ENCODE data around the gene ILF3.
A peak's percentile ranks its signal among the peaks of the same experiment; 100 is the strongest.

The ILF3 gene

DNA sequence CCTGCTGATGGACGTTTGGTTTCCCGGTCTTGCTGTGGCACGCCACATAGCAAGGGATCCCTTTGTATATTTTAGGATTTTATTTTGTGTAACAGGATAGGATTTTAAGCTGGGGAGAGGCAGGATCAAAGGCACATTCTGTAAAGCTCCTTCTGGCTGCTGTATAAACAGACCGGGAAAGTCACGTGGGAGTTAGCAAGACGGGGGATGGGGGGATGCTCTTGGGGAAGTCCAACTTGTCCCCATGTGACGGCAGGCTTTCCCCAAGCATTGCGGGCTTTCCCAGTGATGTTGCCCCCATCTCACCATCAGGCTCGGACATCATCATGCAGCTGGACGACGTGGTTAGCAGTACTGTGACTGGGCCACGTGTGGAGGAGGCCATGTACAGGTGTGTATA lies 52.8 kb downstream of the ILF3 start:
- DNase-seq = no peak

DNA sequence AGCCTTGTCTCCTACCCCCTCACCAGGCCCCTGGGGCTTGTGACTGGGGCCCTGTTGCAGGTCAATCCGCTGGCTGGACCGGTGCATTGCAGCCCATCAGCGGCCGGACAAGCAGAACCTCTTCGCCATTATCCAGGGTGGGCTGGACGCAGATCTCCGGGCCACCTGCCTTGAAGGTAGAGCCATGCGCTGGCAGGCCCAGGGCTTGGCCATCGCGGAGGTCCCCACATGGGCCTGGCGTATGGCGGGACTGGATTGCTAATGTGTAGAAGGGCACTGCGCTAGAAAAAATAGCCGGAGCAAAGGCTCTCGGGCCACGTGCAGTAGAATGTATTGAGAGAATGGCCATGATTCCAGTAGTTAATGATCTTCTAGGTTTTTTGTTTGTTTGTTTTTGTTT lies 53.3 kb downstream of the ILF3 start:
- no peak for DNase-seq

- DNase-seq = no peak
Observed at GRCh38 chr19:10708291-10708690, 54.1 kb downstream of the ILF3 start.

- DNase-seq = no peak
Observed at GRCh38 chr19:10712045-10712444, 57.9 kb downstream of the ILF3 start.

GRCh38 chr19:10712754-10713153 lies 58.6 kb downstream of the ILF3 start:
- no peak for DNase-seq

DNA sequence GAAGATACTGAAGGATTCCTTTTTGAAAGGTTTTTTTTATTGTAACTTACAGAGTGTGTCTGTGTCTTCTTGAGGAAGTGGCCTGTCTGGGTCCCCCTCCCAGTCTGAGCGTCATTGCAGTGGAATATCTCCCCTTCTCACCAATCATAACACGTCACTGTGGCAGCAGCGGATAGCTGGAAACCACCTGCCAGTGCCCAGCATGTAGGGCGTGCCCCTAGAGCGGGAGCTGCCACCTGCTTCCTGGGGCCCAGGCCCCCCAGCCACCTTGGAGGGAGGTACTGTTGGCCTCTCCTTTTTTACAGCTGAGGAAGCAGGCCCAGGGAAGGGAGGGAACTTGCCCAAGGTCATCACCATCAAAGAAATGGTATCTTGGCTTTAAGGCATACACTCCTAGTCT lies 59.2 kb downstream of the ILF3 start:
- DNase-seq = no peak

GRCh38 chr19:10717054-10717355 lies 62.9 kb downstream of the ILF3 start:
- DNase-seq = no peak

GRCh38 chr19:10717356-10718204 lies 63.4 kb downstream of the ILF3 start, which contains the start of gene DNM2:
Gene DNM2, plus strand, starts transcription at chr19:10718079. Its CDS starts 164 bp downstream, at chr19:10718243.
- DNase-seq = peak; percentile 99

- peak; percentile 65 for DNase-seq
Observed at GRCh38 chr19:10718205-10719196, 64.4 kb downstream of the ILF3 start.

GRCh38 chr19:10719466-10719961 lies 65.4 kb downstream of the ILF3 start:
- DNase-seq = peak; percentile 24

DNA sequence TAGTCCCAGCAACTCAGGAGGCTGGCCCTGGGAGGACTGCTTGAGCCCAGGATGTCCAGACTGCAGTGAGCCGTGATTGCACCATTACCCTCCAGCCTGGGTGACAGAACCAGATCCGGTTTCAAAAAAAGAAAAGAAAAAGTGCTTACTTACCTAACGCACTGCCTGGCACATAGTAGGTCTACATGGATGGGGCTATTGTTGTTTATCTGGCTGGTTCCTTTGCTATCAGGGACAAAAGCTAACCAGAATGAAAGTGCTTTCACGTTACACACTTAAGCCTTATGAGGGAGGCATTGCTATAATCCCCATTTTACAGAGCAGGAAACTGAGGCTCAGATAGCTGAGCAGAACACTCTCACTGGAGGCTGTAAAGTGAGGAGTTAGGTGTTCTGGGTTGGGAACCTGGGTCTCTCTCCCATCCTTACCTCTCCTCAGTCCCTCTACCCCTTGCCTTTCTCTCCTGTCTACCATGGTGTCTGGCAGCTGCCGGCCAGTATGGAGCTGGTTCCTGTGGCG lies 66.5 kb downstream of the ILF3 start:
- no peak for DNase-seq

DNA sequence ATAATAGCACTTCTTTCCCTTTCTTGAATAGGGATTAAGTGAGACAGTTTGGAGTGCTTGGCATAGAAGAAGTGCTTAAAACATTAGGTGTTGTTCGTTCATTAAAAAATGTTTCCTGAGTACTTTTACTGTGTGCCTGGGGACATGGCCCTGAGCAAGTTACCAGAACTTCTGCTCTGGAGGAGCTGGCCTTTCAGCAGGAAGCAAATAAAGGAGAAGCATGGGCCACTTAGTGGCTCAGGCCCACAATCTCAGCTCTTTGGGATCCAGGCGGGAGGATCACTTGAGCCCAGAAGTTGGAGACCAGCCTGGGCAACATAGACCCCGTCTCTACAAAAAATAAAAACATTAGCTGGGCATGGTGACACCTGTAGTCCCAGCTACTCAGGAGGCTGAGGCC lies 69.4 kb downstream of the ILF3 start:
- no peak for DNase-seq

- no peak for DNase-seq
Observed at GRCh38 chr19:10724573-10725071, 70.5 kb downstream of the ILF3 start.

DNA sequence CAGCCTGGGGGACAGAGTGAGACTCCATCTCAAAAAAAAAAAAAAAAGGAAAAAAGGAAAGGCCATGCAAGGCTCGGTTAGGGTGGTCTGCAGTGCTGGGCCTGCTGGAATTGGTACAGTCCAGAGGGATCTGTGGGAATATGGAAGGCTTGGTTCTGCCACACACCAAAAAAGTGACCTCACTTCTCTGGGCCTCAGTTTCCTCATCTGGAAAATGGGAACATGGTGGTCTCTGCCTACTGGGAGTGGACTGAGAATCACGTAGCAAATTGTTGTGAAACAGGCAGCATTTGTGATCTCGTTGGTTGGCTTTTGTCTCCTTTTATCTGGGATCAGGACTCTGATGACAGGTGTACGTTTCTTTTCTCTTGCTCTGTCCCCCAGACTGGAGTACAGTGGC lies 71.3 kb downstream of the ILF3 start:
- no peak for DNase-seq

DNA sequence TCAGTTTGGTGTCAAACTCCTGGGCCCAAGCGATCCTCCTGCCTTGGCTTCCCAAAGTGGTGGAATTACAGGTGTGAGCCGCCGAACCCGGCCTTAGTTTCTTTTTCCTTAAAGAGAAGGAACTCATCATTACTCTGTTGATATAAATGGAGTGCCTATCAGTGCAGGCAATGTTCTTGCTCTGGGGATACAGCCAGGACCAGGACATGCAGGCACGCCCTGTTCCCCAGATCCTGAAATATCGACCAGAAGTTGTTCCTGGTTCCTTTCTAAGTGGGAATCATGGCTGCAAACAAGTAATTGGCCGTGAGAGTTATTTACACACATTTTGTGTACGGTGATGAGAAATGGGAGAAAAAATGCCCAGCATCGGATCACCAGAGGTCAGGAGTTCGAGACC lies 72.1 kb downstream of the ILF3 start:
- no peak for DNase-seq

- DNase-seq = no peak
Observed at GRCh38 chr19:10727685-10728201, 73.6 kb downstream of the ILF3 start.

- no peak for DNase-seq
Observed at GRCh38 chr19:10729411-10729810, 75.3 kb downstream of the ILF3 start.

GRCh38 chr19:10730932-10731331 lies 76.8 kb downstream of the ILF3 start:
- no peak for DNase-seq

DNA sequence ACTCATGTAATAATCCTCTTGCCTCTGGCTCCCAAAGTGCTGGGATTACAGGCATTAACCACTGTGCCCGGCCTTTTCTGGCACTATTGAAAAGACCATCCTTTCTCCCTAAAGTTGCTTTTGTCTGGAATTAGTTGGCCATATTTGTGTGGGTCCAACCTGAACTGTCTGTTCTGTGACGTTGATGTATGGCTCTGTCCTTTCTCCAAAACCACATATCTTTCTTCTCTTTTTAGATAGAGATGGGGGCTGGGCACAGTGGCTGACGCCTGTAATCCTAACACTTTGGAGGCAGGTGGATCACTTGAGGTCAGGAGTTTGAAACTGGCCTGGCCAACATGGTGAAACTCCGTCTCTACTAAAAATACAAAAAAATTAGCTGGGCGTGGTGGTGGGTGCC lies 81.6 kb downstream of the ILF3 start:
- DNase-seq = no peak

GRCh38 chr19:10736189-10736588 lies 82.0 kb downstream of the ILF3 start:
- DNase-seq = no peak

DNA sequence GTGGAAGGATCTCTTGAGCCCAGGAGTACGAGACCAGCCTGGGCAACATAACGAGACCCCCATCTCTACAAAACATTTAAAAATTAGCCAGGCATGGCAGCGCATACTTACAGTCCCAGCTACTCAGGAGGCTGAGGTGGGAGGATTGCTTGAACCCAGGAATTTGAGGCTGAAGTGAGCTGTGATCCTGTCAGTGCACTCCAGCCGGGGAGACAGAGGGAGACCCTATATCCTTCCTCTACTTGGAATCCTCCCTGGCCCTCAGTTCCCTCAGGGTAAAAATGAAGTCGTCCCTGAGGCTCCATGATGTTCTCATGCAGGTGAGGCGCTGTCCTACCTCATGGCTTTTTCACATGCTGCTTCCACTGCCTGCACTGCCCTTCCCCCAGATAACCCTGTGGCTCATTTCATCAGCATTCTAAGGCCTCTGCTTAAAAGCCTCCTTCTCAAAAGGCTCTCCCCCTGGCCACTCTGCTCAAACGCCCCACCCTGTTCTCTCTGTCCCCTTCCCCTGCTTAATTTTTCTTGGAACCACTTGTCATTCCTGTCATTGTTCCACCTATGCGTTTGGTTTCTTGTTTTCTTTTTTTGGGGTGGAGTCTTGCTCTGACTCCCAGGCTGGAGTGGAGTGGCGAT lies 82.9 kb downstream of the ILF3 start:
- no peak for DNase-seq

DNA sequence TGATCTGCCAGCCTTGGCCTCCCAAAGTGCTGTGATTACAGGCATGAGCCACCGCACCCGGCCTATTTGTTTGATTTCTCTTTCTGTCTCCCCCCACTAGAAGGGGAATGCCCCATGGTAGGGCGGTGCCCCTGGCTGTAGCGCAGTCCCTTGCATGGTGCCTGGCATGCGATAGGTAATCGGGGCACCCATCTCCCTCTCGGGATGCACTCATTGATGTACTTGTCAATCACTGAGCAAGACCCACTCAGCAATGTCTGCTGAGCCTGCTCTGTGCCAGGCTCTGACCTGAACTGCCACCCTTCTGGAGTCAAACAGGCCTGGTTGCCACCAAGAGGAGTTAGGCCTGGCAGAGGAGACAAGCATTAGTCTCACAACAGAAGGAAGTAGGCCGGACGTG lies 83.6 kb downstream of the ILF3 start:
- no peak for DNase-seq

- DNase-seq = no peak
Observed at GRCh38 chr19:10740798-10741197, 86.7 kb downstream of the ILF3 start.
